CD4-positive, alpha-beta memory T cell (primary cell): ENCODE data around the gene TMEM150A. TPM values are rescaled to one million over a fixed set of nuclear protein-coding genes. Genes with fewer than 3 reads are reported as not detected.
"Not testable (repeated sequence)": the region's sequence is repeated elsewhere in the genome, so short reads cannot be mapped to it uniquely, and the experiment has no call there.

Experiments
- CTCF ChIA-PET: fragments of 350-600 bp; sonication (Branson Sonifier 250); formaldehyde crosslinking; loops from one replicate; lab custom pipeline; 2021; ENCODE audit warnings: inconsistent platforms; ENCODE audit not compliant: partially characterized antibody; lab: Charles Lee
- POLR2A ChIA-PET: fragments of 350-600 bp; sonication (Branson Sonifier 250); formaldehyde crosslinking; loops from one replicate; lab custom pipeline; 2021; ENCODE audit not compliant: partially characterized antibody; lab: Charles Lee
- DNase-seq, 5 donors: peaks; one replicate each; pipeline versions ENCODE4 v3.0.0 to v3.0.0-alpha.2; 2020 to 2022; ENCODE audit warnings: mixed read lengths in 1 of 5
- H3K27ac ChIP-seq: one replicate; pipeline ENCODE4 v1.7.0; 2013; ENCODE audit warnings: low read depth, low read length
- H3K27me3 ChIP-seq: 2 replicates; pipeline ENCODE4 v1.7.0; 2013; ENCODE audit warnings: mild to moderate bottlenecking, low read length, moderate library complexity; ENCODE audit not compliant: insufficient read depth
- H3K36me3 ChIP-seq: 2 replicates; pipeline ENCODE4 v1.7.0; 2013; ENCODE audit warnings: mild to moderate bottlenecking, low read length, moderate library complexity; ENCODE audit not compliant: insufficient read depth
- H3K4me1 ChIP-seq: 2 replicates; pipeline ENCODE4 v1.7.0; 2013; ENCODE audit warnings: mild to moderate bottlenecking, low read length, moderate library complexity; ENCODE audit not compliant: insufficient read depth
- H3K4me3 ChIP-seq, 2 donors: one replicate each; pipeline ENCODE4 v1.7.0; 2013; ENCODE audit warnings: low read length in 2 of 2, mild to moderate bottlenecking in 1 of 2
- H3K9me3 ChIP-seq, 2 donors: one replicate each; pipeline ENCODE4 v1.7.0; 2013; ENCODE audit warnings: low read length in 2 of 2, control low read depth in 1 of 2; ENCODE audit not compliant: control insufficient read depth in 1 of 2
- H3K27ac Mint-ChIP-seq, 7 donors: one replicate each; pipeline ENCODE4 v1.8.0; 2020 to 2021; ENCODE audit warnings: mixed read lengths in 7 of 7, mild to moderate bottlenecking in 6 of 7, inconsistent platforms in 3 of 7, moderate library complexity in 3 of 7
- H3K27me3 Mint-ChIP-seq, 2 donors: one replicate each; pipeline ENCODE4 v1.8.0; 2020 to 2021; ENCODE audit warnings: mixed read lengths in 2 of 2
- H3K36me3 Mint-ChIP-seq, 2 donors: one replicate each; pipeline ENCODE4 v1.8.0; 2020 to 2021; ENCODE audit warnings: mixed read lengths in 2 of 2, inconsistent platforms in 1 of 2, mild to moderate bottlenecking in 1 of 2
- H3K4me1 Mint-ChIP-seq, 4 donors: one replicate each; pipeline ENCODE4 v1.8.0; 2020 to 2021; ENCODE audit warnings: mixed read lengths in 4 of 4, mild to moderate bottlenecking in 1 of 4
- H3K4me3 Mint-ChIP-seq, 8 donors: one replicate each; pipeline ENCODE4 v1.8.0; 2020 to 2021; ENCODE audit warnings: mixed read lengths in 8 of 8, mild to moderate bottlenecking in 7 of 8, moderate library complexity in 6 of 8, inconsistent platforms in 3 of 8
- H3K9me3 Mint-ChIP-seq, 8 donors: one replicate each; pipeline ENCODE4 v1.8.0; 2020 to 2021; ENCODE audit warnings: mixed read lengths in 8 of 8, mild to moderate bottlenecking in 5 of 8, inconsistent platforms in 3 of 8, moderate library complexity in 1 of 8
- intact Hi-C: fragments of 100-400 bp; cut with micrococcal nuclease; formaldehyde crosslinking; loops from one replicate; pipeline ENCODE4 v1.15.1; 2023
- polyA plus RNA-seq, 2 donors: library from polyadenylated mRNA; unstranded; fragments of 300-500 nt; fragmentation: Illumina TruSeq; gene quantifications; one replicate each; pipeline ENCODE4 v1.2.3, GENCODE V29; 2021
- total RNA-seq, 2 experiments: library from RNA; stranded (reverse); gene quantifications; one replicate each; pipeline ENCODE4 v1.2.3, GENCODE V29; 2021

TMEM150A gene
- total and polyA plus RNA-seq, 4 experiments from 2014 or later, result 13.3 to 17.9 (median 14.8) TPM

GRCh38 chr2:85628658-85629057 is 26.2 kb upstream of the TMEM150A start:
- Histone ChIP-seq H3K4me3 (no peak overlapping the region), H3K4me1 (peaks cover 6% of the 10 kb centered on the region), H3K9me3 (no peaks in the 10 kb centered on the region), H3K36me3 (peaks cover 58% of the 10 kb centered on the region), H3K27me3 (no peaks in the 10 kb centered on the region), H3K27ac (no peak overlapping the region)
- H3K4me1 Mint-ChIP-seq, result peaks cover 0 to 12% (median 3%) of the 10 kb centered on the region in 4 donors
- no peaks in the 10 kb centered on the region for H3K27me3 Mint-ChIP-seq
- DNase-seq, result no peak
- peaks cover 43 to 84% of the 10 kb centered on the region in 2 donors for H3K36me3 Mint-ChIP-seq
- intact Hi-C loops, result no loop called here
- ChIA-PET POLR2A (interaction anchor here (1.1 kb wide), 1 partner anchor 13 kb away, joined by 4 read pairs; the partner anchor contains the start of gene USP39), CTCF (interaction anchor here (1.3 to 3.1 kb wide), 2 partner anchors 9 to 17 kb away, joined by 3 to 24 read pairs; partner anchors contain the start of gene C2orf68)
- H3K27ac Mint-ChIP-seq, result peak overlapping the region in 2 of 7 donors; percentile 4 to 46
- H3K4me3 Mint-ChIP-seq, result no peak overlapping the region
- no peaks in the 10 kb centered on the region for H3K9me3 Mint-ChIP-seq

DNA sequence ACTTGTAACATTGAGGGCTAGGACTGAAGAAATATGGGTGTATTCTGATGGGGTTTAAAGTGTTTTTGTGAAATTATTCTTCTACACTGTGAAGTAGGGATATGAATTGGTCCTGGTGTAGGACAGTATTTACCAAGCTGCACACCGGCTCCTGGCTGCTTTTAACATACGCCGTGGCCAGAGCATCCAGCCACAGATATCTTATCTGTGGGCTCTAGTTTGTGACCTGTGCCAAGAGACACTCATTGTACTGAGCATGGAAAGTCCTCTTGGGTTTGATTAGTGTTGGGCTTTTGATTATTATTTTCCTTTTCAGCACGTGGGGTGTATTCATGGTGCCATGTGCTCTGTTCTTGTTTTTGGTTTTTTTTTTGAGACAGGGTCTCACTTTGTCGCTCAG is 21.5 kb upstream of the TMEM150A start:
- DNase-seq, result no peak
- H3K27me3 ChIP-seq, result no peaks in the 10 kb centered on the region
- ChIA-PET CTCF (interaction anchor here (7.3 kb wide), 1 partner anchor 12 kb away, joined by 68 read pairs; no protein-coding TSS in a partner anchor), POLR2A (interaction anchor here (0.6 kb wide), 1 partner anchor 543 kb away, joined by 5 read pairs; no protein-coding TSS in a partner anchor)
- H3K4me3 Mint-ChIP-seq, result no peak overlapping the region
- H3K27ac ChIP-seq, result no peak overlapping the region
- peaks cover 9% of the 10 kb centered on the region for H3K4me1 ChIP-seq
- H3K36me3 Mint-ChIP-seq, result peaks cover 40 to 70% of the 10 kb centered on the region in 2 donors
- H3K9me3 Mint-ChIP-seq, result no peaks in the 10 kb centered on the region
- intact Hi-C loops, result no loop called here
- no peaks in the 10 kb centered on the region for H3K27me3 Mint-ChIP-seq
- no peaks in the 10 kb centered on the region for H3K9me3 ChIP-seq
- peaks cover 5 to 14% (median 10%) of the 10 kb centered on the region in 4 donors for H3K4me1 Mint-ChIP-seq
- no peak overlapping the region for H3K4me3 ChIP-seq
- peak overlapping the region in 1 of 7 donors; percentile 61 for H3K27ac Mint-ChIP-seq
- H3K36me3 ChIP-seq, result peaks cover 72% of the 10 kb centered on the region

GRCh38 chr2:85621338-85621737 is 18.8 kb upstream of the TMEM150A start:
- Mint-ChIP-seq H3K4me1 (peaks cover 13 to 26% (median 20%) of the 10 kb centered on the region in 4 donors), H3K27me3 (no peaks in the 10 kb centered on the region), H3K9me3 (no peaks in the 10 kb centered on the region), H3K4me3 (no peak overlapping the region), H3K27ac (peak overlapping the region in 1 of 7 donors; percentile 46), H3K36me3 (peaks cover 34 to 57% of the 10 kb centered on the region in 2 donors)
- ChIA-PET POLR2A (no interaction called here), CTCF (interaction anchor here (7.3 kb wide), 1 partner anchor 15 kb away, joined by 68 read pairs; no protein-coding TSS in a partner anchor)
- Histone ChIP-seq H3K27ac (no peak overlapping the region), H3K9me3 (no peaks in the 10 kb centered on the region), H3K4me1 (peaks cover 25% of the 10 kb centered on the region), H3K36me3 (peaks cover 57% of the 10 kb centered on the region), H3K27me3 (no peaks in the 10 kb centered on the region), H3K4me3 (no peak overlapping the region)
- intact Hi-C loops, result no loop called here
- no peak for DNase-seq

DNA sequence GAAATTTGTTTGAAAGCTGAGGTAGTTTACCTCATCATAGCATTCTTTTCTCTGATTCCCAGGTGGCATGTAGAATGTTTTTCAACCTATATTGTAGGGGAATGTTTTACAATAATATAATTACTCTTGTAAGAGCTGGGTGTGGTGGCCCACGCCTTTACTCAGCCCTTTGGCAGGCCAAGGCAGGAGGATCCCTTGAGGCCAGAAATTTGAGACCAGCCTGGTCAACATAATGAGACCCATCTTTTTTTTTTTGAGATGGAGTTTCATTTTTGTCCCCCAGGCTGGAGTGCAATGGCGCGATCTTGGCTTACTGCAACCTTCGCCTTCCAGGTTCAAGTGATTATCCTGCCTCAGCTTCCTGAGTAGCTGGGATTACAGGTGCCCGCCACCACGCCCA is 17.1 kb upstream of the TMEM150A start:
- no peak overlapping the region for H3K27ac ChIP-seq
- intact Hi-C loops, result loop anchor here (5.0 to 10.0 kb wide), 2 partner anchors 295 to 488 kb away; partner anchors contain the start of genes POLR1A, PTCD3 and TGOLN2
- H3K4me3 Mint-ChIP-seq, result no peak overlapping the region
- peak overlapping the region in 1 of 7 donors; percentile 60 for H3K27ac Mint-ChIP-seq
- H3K9me3 ChIP-seq, result no peaks in the 10 kb centered on the region
- CTCF ChIA-PET, result interaction anchor here (0.9 to 7.3 kb wide), 4 partner anchors 17 to 200 kb away, joined by 3 to 68 read pairs (median 4); no protein-coding TSS in a partner anchor
- no peak for DNase-seq
- no peaks in the 10 kb centered on the region for H3K27me3 Mint-ChIP-seq
- H3K9me3 Mint-ChIP-seq, result no peaks in the 10 kb centered on the region
- POLR2A ChIA-PET, result interaction anchor here (0.9 to 1.5 kb wide), 3 partner anchors 15 to 24 kb away, joined by 3 to 8 read pairs (median 5); partner anchors contain the start of gene RNF181
- peaks cover 31% of the 10 kb centered on the region for H3K4me1 ChIP-seq
- peaks cover 40% of the 10 kb centered on the region for H3K36me3 ChIP-seq
- H3K4me3 ChIP-seq, result no peak overlapping the region
- peaks cover 24 to 45% of the 10 kb centered on the region in 2 donors for H3K36me3 Mint-ChIP-seq
- peaks cover 14 to 33% (median 24%) of the 10 kb centered on the region in 4 donors for H3K4me1 Mint-ChIP-seq
- H3K27me3 ChIP-seq, result no peaks in the 10 kb centered on the region

- Mint-ChIP-seq H3K4me1 (peaks cover 13 to 33% (median 22%) of the 10 kb centered on the region in 4 donors), H3K36me3 (peaks cover 10 to 28% of the 10 kb centered on the region in 2 donors)
Observed at GRCh38 chr2:85617723-85618122, 15.2 kb upstream of the TMEM150A start.

GRCh38 chr2:85615413-85615728 is 12.9 kb upstream of the TMEM150A start:
- intact Hi-C loops, result loop anchor here (5.0 to 10.0 kb wide), 2 partner anchors 291 to 492 kb away; partner anchors contain the start of genes POLR1A, PTCD3 and TGOLN2
- Mint-ChIP-seq H3K9me3 (no peaks in the 10 kb centered on the region), H3K4me3 (peak overlapping the region; percentile 7 to 98 (median 76)), H3K4me1 (peaks cover 14 to 41% (median 25%) of the 10 kb centered on the region in 4 donors), H3K27ac (peak overlapping the region in 6 of 7 donors; percentile 46 to 96 (median 96)), H3K27me3 (no peaks in the 10 kb centered on the region), H3K36me3 (peaks cover 0 to 24% of the 10 kb centered on the region in 2 donors)
- H3K27me3 ChIP-seq, result no peaks in the 10 kb centered on the region
- CTCF ChIA-PET, result interaction anchor here (0.8 to 2.0 kb wide), 3 partner anchors 11 to 49 kb away, joined by 3 to 16 read pairs (median 3); no protein-coding TSS in a partner anchor
- DNase-seq, result no peak
- H3K9me3 ChIP-seq, result no peaks in the 10 kb centered on the region
- H3K36me3 ChIP-seq, result peaks cover 10% of the 10 kb centered on the region
- POLR2A ChIA-PET, result interaction anchor here (0.9 to 6.5 kb wide), 9 partner anchors 12 to 491 kb away, joined by 3 to 86 read pairs (median 6); partner anchors contain the start of genes ELMOD3, MAT2A, POLR1A and PTCD3
- peaks cover 46% of the 10 kb centered on the region for H3K4me1 ChIP-seq
- H3K27ac ChIP-seq, result no peak overlapping the region
- no peak overlapping the region for H3K4me3 ChIP-seq

More at GRCh38 chr2:85617723-85618122, 15.2 kb upstream of the TMEM150A start:
- POLR2A ChIA-PET, result interaction anchor here (0.7 to 3.6 kb wide), 5 partner anchors 20 to 291 kb away, joined by 3 to 31 read pairs (median 4); partner anchors contain the start of genes MAT2A and RNF181
- peaks cover 31% of the 10 kb centered on the region for H3K4me1 ChIP-seq
- peak overlapping the region in 6 of 7 donors; percentile 27 to 96 (median 80) for H3K27ac Mint-ChIP-seq
- DNase-seq, H3K27ac ChIP-seq, H3K27me3 ChIP-seq, H3K9me3 Mint-ChIP-seq, H3K9me3 ChIP-seq, H3K27me3 Mint-ChIP-seq: not testable (repeated sequence)
- intact Hi-C loops, result loop anchor here (2.0 to 10.0 kb wide), 4 partner anchors 23 to 490 kb away; partner anchors contain the start of genes MAT2A, POLR1A, PTCD3 and RNF181
- H3K4me3 ChIP-seq, result peak overlapping the region in 1 of 2 donors; percentile 43
- peak overlapping the region; percentile 93 to 99 (median 96) for H3K4me3 Mint-ChIP-seq
- H3K36me3 ChIP-seq, result peaks cover 23% of the 10 kb centered on the region
- CTCF ChIA-PET, result interaction anchor here (0.6 to 7.3 kb wide), 2 partner anchors 18 to 211 kb away, joined by 3 to 68 read pairs; no protein-coding TSS in a partner anchor

GRCh38 chr2:85614757-85615156 is 12.3 kb upstream of the TMEM150A start:
- H3K9me3 Mint-ChIP-seq, H3K27ac ChIP-seq, CTCF ChIA-PET, H3K27me3 ChIP-seq, H3K9me3 ChIP-seq, H3K4me3 ChIP-seq, H3K27me3 Mint-ChIP-seq, DNase-seq, H3K36me3 ChIP-seq: not testable (repeated sequence)
- Mint-ChIP-seq H3K4me1 (peaks cover 16 to 45% (median 30%) of the 10 kb centered on the region in 4 donors), H3K4me3 (peak overlapping the region in 3 of 8 donors; percentile 20 to 40 (median 32)), H3K27ac (peak overlapping the region in 3 of 7 donors; percentile 36 to 96 (median 46)), H3K36me3 (peaks cover 0 to 28% of the 10 kb centered on the region in 2 donors)
- POLR2A ChIA-PET, result interaction anchor here (1.4 to 6.5 kb wide), 6 partner anchors 12 to 491 kb away, joined by 4 to 86 read pairs (median 14); partner anchors contain the start of genes ELMOD3, MAT2A, POLR1A and PTCD3
- intact Hi-C loops, result loop anchor here (5.0 to 10.0 kb wide), 2 partner anchors 290 to 493 kb away; partner anchors contain the start of genes POLR1A, PTCD3 and TGOLN2
- H3K4me1 ChIP-seq, result peaks cover 52% of the 10 kb centered on the region
